GM12878 (cell line): ENCODE measurements around the gene TOM1L2. TPM values are rescaled to one million over a fixed set of nuclear protein-coding genes. Genes with fewer than 3 reads are reported as not detected.

ENCODE experiments used
- ATAC-seq: fragments of 200-7000 bp; cut with Tn5 transposase; 3 replicates; pipeline ENCODE4 v1.9.1; 2020; ENCODE audit warnings: mild to moderate bottlenecking, moderate library complexity
- BruUV-seq: library from RNA; stranded (reverse); fragments of 400-500 nt; replicated peaks from 2 replicates; lab custom pipeline; 2021; lab: Mats Ljungman, UMichigan
- CTCF ChIA-PET: fragments of 300-600 bp; sonication (Branson Sonifier 250); formaldehyde crosslinking; extraction: SDS; loops from one replicate; lab custom pipeline; 2021; ENCODE audit warnings: inconsistent platforms; lab: Yijun Ruan, JAX
- POLR2A ChIA-PET: fragments of 350-600 bp; formaldehyde crosslinking; extraction: SDS; loops from one replicate; lab custom pipeline; 2021; ENCODE audit warnings: inconsistent platforms; lab: Charles Lee
- RAD21 ChIA-PET: fragments of 300-600 bp; sonication (Branson Sonifier 250); formaldehyde crosslinking; loops from one replicate; lab custom pipeline; 2023; ENCODE audit warnings: antibody characterized with exemption; ENCODE audit not compliant: unreplicated experiment; lab: Charles Lee
- SMC1A ChIA-PET: fragments of 300-600 bp; sonication (Branson Sonifier 250); formaldehyde crosslinking; loops from one replicate; lab custom pipeline; 2023; ENCODE audit not compliant: unreplicated experiment, uncharacterized antibody; lab: Charles Lee
- DNase-seq: peaks from one replicate; pipeline ENCODE4 v3.0.0-alpha.2; 2011; ENCODE audit warnings: low read depth, low spot score
- FAIRE-seq: peaks from 3 replicates; lab custom pipeline; 2011; peaks lifted over from hg19 to GRCh38; lab: Jason Lieb, UNC
- H2AFZ ChIP-seq: 2 replicates; pipeline ENCODE4 v1.6.0; 2011; ENCODE audit warnings: low read depth, low read length, control low read depth; ENCODE audit not compliant: control insufficient read depth
- H3K27ac ChIP-seq: 2 replicates; pipeline ENCODE4 v1.5.1; 2011; ENCODE audit warnings: control low read depth; ENCODE audit not compliant: control insufficient read depth, insufficient read depth
- H3K27me3 ChIP-seq, 2 experiments: replicated peaks in 1 of 2; 2 replicates each; pipeline versions ENCODE4 v1.6.0 to v1.6.1; 2011; ENCODE audit warnings: low read length in 1 of 2; ENCODE audit not compliant: control insufficient read depth in 2 of 2, insufficient read depth in 2 of 2
- H3K36me3 ChIP-seq, 2 experiments: 2 replicates each; pipeline ENCODE4 v1.5.1; 2011; ENCODE audit warnings: low read length in 1 of 2; ENCODE audit not compliant: control insufficient read depth in 2 of 2, insufficient read depth in 2 of 2
- H3K4me1 ChIP-seq: 2 replicates; pipeline ENCODE4 v1.6.1; 2011; ENCODE audit warnings: mild to moderate bottlenecking, low read length, moderate library complexity, mixed read lengths; ENCODE audit not compliant: control insufficient read depth, insufficient read depth
- H3K4me2 ChIP-seq: 2 replicates; pipeline ENCODE4 v1.6.0; 2011; ENCODE audit warnings: control low read depth; ENCODE audit not compliant: control insufficient read depth, insufficient read depth
- H3K4me3 ChIP-seq: fragments of 200-600 bp; sonication (generic); 2 replicates; pipeline ENCODE4 v1.5.1; 2016
- H3K79me2 ChIP-seq: 2 replicates; pipeline ENCODE4 v1.6.0; 2011; ENCODE audit warnings: low read length; ENCODE audit not compliant: control insufficient read depth, insufficient read depth
- H3K9ac ChIP-seq: 2 replicates; pipeline ENCODE4 v1.8.0; 2011; ENCODE audit warnings: low read length, control low read depth, mixed read lengths; ENCODE audit not compliant: control insufficient read depth, insufficient read depth
- H3K9me3 ChIP-seq: replicated peaks from 3 replicates; pipeline ENCODE4 v1.5.1; 2011; ENCODE audit warnings: mild to moderate bottlenecking, low read length; ENCODE audit not compliant: control insufficient read depth, insufficient read depth
- H4K20me1 ChIP-seq: 2 replicates; pipeline ENCODE4 v1.6.0; 2011; ENCODE audit not compliant: control insufficient read depth, insufficient read depth
- FOXK2 ChIP-seq: fragments of 450-650 bp; IDR thresholded peaks from 2 replicates; pipeline ENCODE4 v1.6.1; 2017; ENCODE audit warnings: mild to moderate bottlenecking, moderate library complexity
- HCFC1 ChIP-seq: fragments of 150-350 bp; IDR thresholded peaks from 2 replicates; pipeline ENCODE4 v1.6.1; 2014; ENCODE audit warnings: low read length
- JUND ChIP-seq: IDR thresholded peaks from 2 replicates; pipeline ENCODE4 v1.6.1; 2012; ENCODE audit warnings: low read depth, mild to moderate bottlenecking, low read length, improper control_type of control experiment, moderate library complexity
- MTA3 ChIP-seq: IDR thresholded peaks from 2 replicates; pipeline ENCODE4 v1.6.1; 2012; ENCODE audit warnings: low read length, inconsistent platforms, borderline replicate concordance
- NR2F1 ChIP-seq: fragments of 450-650 bp; conservative IDR thresholded peaks from 2 replicates; pipeline ENCODE4 v1.6.1; 2017; ENCODE audit warnings: mild to moderate bottlenecking
- POLR2AphosphoS2 ChIP-seq: IDR thresholded peaks from 2 replicates; pipeline ENCODE4 v1.6.1; 2011; ENCODE audit warnings: low read depth, mild to moderate bottlenecking, low read length, improper control_type of control experiment, moderate library complexity
- POU2F2 ChIP-seq: IDR thresholded peaks from 3 replicates; pipeline ENCODE4 v1.6.1; 2011; ENCODE audit warnings: low read depth, mild to moderate bottlenecking, low read length, borderline replicate concordance
- RFX5 ChIP-seq: IDR thresholded peaks from 2 replicates; pipeline ENCODE4 v1.6.1; 2011; ENCODE audit warnings: low read depth, low read length, improper control_type of control experiment
- WGBS: methylation state at CpG from one replicate; pipeline ENCODE4 v1.1.6; 2016; ENCODE audit warnings: low lambda C conversion rate; ENCODE audit not compliant: insufficient replicate concordance, insufficient coverage; ENCODE audit errors: missing lambda C conversion rate; 5-methylcytosine and 5-hydroxymethylcytosine counted together
- in situ Hi-C: fragments of 300-500 bp; cut with MboI; formaldehyde crosslinking; loops from 9 replicates; pipeline ENCODE4 v1.14.3; 2018; ENCODE audit warnings: mixed read lengths
- intact Hi-C: fragments of 100-400 bp; cut with micrococcal nuclease; formaldehyde crosslinking; loops from one replicate; pipeline ENCODE4 v1.14.2; 2022; ENCODE audit not compliant: unreplicated experiment
- polyA plus RNA-seq, 11 experiments: library from polyadenylated mRNA; depleted of rRNA in 4 of 11; unstranded in 6 of 11; stranded (reverse) in 5 of 11; fragments of >200 nt; fragmentation: Nextera tagmentation in 4 of 11; fragmentation: Illumina TruSeq in 1 of 11; extraction: Ambion mirVana in 4 of 11; extraction: Trizol in 1 of 11; gene quantifications; 1 replicate in 1 of 11; 2 replicates in 10 of 11; pipeline versions ENCODE4 v1.2.1 to v1.2.3, GENCODE V29; 2011 to 2016; ENCODE audit warnings: inconsistent platforms in 2 of 11, missing spikeins in 2 of 11, low read depth in 1 of 11
- total RNA-seq, 4 experiments: library from RNA; depleted of rRNA in 3 of 4; stranded (reverse); fragments of >200 nt in 3 of 4; fragmentation: Illumina TruSeq in 1 of 4; extraction: Trizol in 1 of 4; gene quantifications; 2 replicates each; pipeline versions ENCODE4 v1.2.1 to v1.2.3, GENCODE V29; 2013 to 2021

Gene TOM1L2
- total and polyA plus RNA-seq, 10 of the 15 experiments (the other 5 are each of a cell fraction or from before 2014, with no cell fraction given) = 0.19 to 19.2 (median 8.1) TPM

GRCh38 chr17:17983776-17984175, 11.6 kb upstream of the TOM1L2 start:
- TF ChIP-seq POU2F2 = no peak
- TF ChIP-seq HCFC1 = no peak
- TF ChIP-seq FOXK2 = no peak
- TF ChIP-seq MTA3 = no peak
- no peaks in the 10 kb centered on the region for H3K27me3 ChIP-seq
- BruUV-seq = no TSS peak
- ATAC-seq (no peak), FAIRE-seq (no peak), DNase-seq (no peak)
- no peak overlapping the region for H3K27ac ChIP-seq
- H3K9ac ChIP-seq = no peak overlapping the region
- POLR2A ChIA-PET = interaction anchor here (0.6 to 1.3 kb wide), 3 partner anchors 9 to 249 kb away, joined by 3 read pairs; no protein-coding TSS in a partner anchor
- no peaks in the 10 kb centered on the region for H4K20me1 ChIP-seq
- RAD21 ChIA-PET = interaction anchor here (1.2 to 1.8 kb wide), 3 partner anchors 11 to 304 kb away, joined by 3 to 5 read pairs (median 4); partner anchors contain the start of genes DRC3 and TOM1L2
- no peak overlapping the region for H3K4me2 ChIP-seq
- H3K9me3 ChIP-seq = no peaks in the 10 kb centered on the region
- SMC1A ChIA-PET = interaction anchor here (0.7 to 2.4 kb wide), 4 partner anchors 18 to 87 kb away, joined by 3 to 10 read pairs (median 4); no protein-coding TSS in a partner anchor
- H3K79me2 ChIP-seq = no peaks in the 10 kb centered on the region
- no peaks in the 10 kb centered on the region for H3K36me3 ChIP-seq
- H3K4me3 ChIP-seq = no peak overlapping the region
- CTCF ChIA-PET = interaction anchor here (1.0 to 2.8 kb wide), 6 partner anchors 11 to 65 kb away, joined by 3 to 13 read pairs (median 5); partner anchors contain the start of gene DRC3
- in situ Hi-C loops = no loop called here
- 51% methylated on average over 6 of the region's 6 CpGs for WGBS
- H3K4me1 ChIP-seq = no peaks in the 10 kb centered on the region; the same call in 1 of the 2 replicates
- no peak overlapping the region for H2AFZ ChIP-seq
- intact Hi-C loops = no loop called here

DNA sequence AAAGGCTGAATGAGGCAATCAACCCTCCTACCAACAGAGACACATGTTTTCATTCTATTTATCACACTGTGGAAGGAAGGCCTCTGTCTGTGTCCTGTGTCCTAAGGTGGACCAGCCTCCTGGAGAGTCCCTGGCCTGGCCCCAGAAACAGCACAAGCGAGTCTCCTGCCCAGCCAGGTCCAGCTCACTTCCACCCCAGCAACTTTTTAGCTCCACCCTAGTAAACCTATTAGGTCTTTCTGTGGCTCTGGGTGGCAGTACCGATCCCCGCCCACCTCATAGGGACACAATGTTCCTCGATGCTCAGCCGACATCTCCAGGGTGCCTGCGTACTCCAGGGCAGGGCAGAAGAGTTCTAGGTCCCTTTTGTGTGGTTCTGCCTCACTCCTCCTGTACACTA, 11.2 kb upstream of the TOM1L2 start:
- CTCF ChIA-PET = interaction anchor here (1.0 to 2.8 kb wide), 3 partner anchors 11 to 24 kb away, joined by 3 to 11 read pairs (median 3); partner anchors contain the start of gene DRC3
- no peaks in the 10 kb centered on the region; the same call in 1 of the 2 replicates for H3K4me1 ChIP-seq
- H3K4me2 ChIP-seq = no peak overlapping the region
- no peaks in the 10 kb centered on the region for H3K36me3 ChIP-seq
- no peak overlapping the region for H2AFZ ChIP-seq
- intact Hi-C loops = no loop called here
- DNase-seq = no peak
- POLR2A ChIA-PET = interaction anchor here (0.6 to 1.3 kb wide), 4 partner anchors 9 to 248 kb away, joined by 3 to 4 read pairs (median 3); no protein-coding TSS in a partner anchor
- no peaks in the 10 kb centered on the region for H3K79me2 ChIP-seq
- in situ Hi-C loops = no loop called here
- H3K27ac ChIP-seq = no peak overlapping the region
- RAD21 ChIA-PET = no interaction called here
- H3K27me3 ChIP-seq = no peaks in the 10 kb centered on the region
- no peak overlapping the region for H3K4me3 ChIP-seq
- no peak overlapping the region for H3K9ac ChIP-seq
- 47% methylated on average over 6 of the region's 6 CpGs for WGBS
- no TSS peak for BruUV-seq
- H3K9me3 ChIP-seq = no peaks in the 10 kb centered on the region
- no peak for ATAC-seq
- SMC1A ChIA-PET = interaction anchor here (0.6 to 1.2 kb wide), 4 partner anchors 17 to 87 kb away, joined by 3 to 4 read pairs (median 3); no protein-coding TSS in a partner anchor
- H4K20me1 ChIP-seq = no peaks in the 10 kb centered on the region
- TF ChIP-seq NR2F1 (no peak), RFX5 (no peak), JUND (no peak), POLR2AphosphoS2 (no peak)
- FAIRE-seq = no peak
